Measurements from ENCODE around the gene CD70.
"Not testable (repeated sequence)": the region's sequence is repeated elsewhere in the genome, so short reads cannot be mapped to it uniquely, and the experiment has no call there.

Gene CD70, protein sequence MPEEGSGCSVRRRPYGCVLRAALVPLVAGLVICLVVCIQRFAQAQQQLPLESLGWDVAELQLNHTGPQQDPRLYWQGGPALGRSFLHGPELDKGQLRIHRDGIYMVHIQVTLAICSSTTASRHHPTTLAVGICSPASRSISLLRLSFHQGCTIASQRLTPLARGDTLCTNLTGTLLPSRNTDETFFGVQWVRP

GRCh38 chr19:6590827-6591319, at the start of gene CD70:
TSS of gene CD70 (minus strand) at chr19:6591150. CDS start at chr19:6591002, 148 bp downstream.
- DNase-seq, result no peak

DNA sequence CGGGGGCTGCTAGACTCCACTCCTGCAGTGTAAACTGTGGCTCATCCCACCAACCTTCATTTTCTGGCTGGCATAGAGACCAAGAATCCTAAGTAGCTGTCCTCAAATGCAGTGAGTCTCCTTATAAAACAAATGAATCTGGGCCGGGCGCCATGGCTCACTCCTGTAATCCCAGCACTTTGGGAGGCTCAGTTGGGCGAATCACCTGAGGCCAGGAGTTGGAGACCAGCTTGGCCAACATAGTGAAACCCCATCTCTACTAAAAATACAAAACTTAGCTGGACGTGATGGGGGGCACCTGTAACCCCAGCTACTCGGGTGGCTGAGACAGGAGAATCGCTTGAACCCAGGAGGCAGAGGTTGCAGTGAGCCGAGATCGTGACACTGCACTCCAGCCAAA, 49.4 kb upstream of the CD70 start:
- not testable (repeated sequence) for DNase-seq

- DNase-seq, result no peak
Observed at GRCh38 chr19:6639439-6639838, 48.5 kb upstream of the CD70 start.

GRCh38 chr19:6633456-6633813, 42.5 kb upstream of the CD70 start:
- DNase-seq, result not testable (repeated sequence)

DNA sequence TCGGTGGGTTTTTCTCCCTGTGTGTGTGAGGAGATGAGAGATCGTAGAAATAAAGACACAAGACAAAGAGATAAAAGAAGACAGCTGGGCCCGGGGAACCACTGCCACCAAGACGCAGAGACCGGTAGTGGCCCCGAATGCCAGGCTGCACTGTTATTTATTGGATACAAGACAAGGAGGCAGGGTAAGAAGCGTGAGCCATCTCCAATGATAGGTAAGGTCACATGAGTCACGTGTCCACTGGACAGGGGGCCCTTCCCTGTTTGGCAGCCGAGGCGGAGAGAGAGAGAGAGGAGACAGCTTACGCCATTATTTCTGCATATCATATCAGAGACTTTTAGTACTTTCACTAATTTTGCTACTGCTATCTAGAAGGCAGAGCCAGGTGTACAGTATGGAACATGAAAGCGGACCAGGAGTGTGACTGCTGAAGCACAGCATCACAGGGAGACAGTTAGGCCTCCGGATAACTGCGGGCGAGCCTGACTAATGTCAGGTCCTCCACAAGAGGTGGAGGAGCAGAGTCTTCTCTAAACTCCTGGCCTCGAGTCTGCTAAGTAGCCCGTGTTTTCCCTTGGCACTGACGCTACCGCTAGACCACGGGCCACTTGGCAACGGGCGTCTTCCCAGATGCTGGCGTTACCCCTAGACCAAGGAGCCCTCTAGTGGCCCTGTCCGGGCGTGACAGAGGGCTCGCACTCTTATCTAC, 42.0 kb upstream of the CD70 start:
- DNase-seq, result peak; percentile 58

GRCh38 chr19:6632002-6632621, 41.2 kb upstream of the CD70 start:
- DNase-seq, result peak; percentile 66

DNA sequence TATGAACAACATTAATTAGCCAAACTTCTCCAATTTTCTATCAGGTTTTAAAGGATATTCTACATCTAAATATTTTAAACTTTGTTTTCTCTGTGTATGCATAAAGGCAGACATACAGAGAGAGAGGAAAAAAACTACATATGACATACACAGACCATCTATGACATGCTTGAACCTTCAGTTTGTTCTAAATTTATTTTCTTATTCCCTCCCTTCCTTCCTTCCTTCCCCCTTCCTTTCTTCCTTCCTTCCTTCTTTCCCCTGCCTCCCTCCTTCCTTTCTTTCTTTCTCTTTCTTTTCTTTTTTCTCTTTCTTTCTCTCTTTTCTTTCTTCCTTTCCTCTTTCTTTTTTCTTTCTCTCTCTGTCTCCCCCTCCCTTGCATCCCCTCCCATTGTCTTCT, 35.8 kb upstream of the CD70 start:
- no peak for DNase-seq

GRCh38 chr19:6617374-6617773, 26.4 kb upstream of the CD70 start:
- no peak for DNase-seq

DNA sequence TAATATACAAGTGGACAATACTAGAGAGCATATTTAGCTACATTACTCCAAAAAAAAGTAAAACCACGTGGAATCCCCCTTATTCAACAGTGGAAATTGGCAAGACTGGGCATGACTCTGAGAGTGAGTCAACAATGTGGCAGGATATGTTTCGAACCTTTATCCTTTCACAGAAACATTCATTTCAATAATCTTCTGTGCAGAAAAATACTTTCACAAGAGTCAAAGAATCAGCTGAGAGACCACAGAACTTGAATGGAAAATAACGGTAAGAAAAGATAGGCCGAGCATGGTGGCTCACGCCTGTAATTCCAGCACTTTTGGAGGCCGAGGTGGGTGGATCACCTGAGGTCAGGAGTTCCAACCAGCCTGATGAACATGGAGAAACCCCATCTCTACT, 25.1 kb upstream of the CD70 start:
- DNase-seq, result no peak

DNA sequence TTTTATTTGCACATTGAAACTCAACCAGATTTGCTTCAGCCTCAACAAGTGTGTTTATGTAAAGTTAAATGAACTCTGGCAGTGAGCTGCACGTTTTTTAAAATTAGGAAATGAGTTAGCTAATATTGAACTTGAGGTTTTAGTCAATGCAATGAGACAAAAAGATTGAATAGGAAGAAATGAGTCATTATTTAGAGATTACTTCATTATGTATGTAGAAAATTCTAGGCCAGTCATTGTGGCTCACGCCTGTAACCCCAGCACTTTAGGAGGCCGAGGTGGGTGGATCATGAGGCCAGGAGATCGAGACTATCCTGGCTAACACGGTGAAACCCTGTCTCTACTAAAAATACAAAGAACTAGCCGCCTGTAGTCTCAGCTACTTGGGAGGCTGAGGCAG, 22.8 kb upstream of the CD70 start:
- no peak for DNase-seq

GRCh38 chr19:6610934-6611852, 20.2 kb upstream of the CD70 start:
- DNase-seq, result peak; percentile 70

DNA sequence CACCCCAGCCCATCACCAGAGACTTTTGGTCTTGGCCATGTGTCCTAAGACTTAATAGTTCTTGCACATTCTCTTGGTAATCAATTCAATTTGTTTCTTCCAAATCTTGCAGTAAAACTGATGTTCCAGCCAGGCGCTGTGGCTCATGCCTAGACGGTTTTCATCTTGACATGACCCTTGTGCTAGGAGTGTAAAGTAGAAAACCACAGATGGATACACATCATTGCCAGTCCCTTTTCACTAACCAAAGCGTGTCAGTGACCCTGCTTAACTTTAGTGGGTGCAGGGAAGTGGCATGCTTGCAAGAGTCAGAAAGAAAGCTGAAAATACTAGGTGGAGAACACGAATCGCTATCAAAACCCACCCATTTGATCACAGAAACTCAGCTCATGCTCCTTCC, 18.0 kb upstream of the CD70 start:
- peak; percentile 28 for DNase-seq

- DNase-seq, result not testable (repeated sequence)
Observed at GRCh38 chr19:6608146-6608545, 17.2 kb upstream of the CD70 start.

DNA sequence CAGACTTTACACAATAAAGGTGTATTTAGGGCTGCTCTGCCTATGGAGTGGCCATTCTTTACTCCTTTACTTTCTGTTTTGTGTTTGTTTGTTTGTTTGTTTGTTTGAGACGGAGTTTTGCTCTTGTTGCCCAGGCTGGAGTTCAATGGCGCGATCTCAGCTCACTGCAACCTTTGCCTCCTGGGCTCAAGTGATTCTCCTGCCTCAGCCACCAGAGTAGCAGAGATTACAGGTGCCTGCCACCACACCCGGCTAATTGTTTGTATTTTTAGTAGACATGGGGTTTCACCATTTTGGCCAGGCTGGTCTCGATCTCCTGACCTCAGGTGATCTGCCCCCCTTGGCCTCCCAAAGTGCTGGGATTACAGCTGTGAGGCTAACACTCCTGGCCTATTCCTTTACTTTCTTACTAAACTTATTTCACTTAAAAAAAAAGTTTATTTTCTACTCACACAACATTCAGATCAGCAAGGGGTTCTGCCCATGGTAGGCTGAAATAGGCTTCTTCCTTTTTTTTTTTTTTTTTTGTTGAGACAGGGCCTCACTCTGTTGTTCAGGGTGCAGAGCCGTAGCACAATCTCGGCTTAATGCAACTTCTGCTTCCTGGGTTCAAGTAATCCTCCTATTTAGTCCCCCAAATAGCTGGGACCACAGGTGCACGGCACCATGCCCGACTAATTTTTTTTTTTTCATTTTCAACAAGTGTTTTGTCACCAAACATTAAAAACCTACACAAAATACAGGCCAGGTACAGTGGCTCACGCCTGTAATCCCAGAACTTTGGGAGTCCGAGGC, 15.5 kb upstream of the CD70 start:
- DNase-seq, result not testable (repeated sequence)

- DNase-seq, result no peak
Observed at GRCh38 chr19:6604906-6605305, 14.0 kb upstream of the CD70 start.

DNA sequence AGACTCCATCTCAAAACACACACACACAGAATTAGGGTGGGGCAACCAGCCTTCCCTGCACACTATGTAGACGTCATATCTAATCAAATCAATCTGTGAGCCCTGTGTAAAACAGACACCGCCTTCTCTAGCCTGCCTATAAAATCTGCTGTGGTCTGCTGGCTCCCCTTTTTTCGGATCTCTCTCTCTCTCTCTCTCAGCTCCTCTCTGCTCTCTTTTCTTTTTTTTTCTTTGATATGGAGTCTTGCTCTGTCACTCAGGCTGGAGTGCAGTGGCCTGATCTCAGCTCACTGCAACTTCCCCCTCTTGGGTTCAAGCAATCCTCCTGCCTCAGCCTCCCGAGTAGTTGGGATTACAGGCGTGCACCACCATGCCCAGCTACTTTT, 11.8 kb upstream of the CD70 start:
- no peak for DNase-seq

GRCh38 chr19:6601537-6602052, 10.6 kb upstream of the CD70 start:
- DNase-seq, result not testable (repeated sequence)

DNA sequence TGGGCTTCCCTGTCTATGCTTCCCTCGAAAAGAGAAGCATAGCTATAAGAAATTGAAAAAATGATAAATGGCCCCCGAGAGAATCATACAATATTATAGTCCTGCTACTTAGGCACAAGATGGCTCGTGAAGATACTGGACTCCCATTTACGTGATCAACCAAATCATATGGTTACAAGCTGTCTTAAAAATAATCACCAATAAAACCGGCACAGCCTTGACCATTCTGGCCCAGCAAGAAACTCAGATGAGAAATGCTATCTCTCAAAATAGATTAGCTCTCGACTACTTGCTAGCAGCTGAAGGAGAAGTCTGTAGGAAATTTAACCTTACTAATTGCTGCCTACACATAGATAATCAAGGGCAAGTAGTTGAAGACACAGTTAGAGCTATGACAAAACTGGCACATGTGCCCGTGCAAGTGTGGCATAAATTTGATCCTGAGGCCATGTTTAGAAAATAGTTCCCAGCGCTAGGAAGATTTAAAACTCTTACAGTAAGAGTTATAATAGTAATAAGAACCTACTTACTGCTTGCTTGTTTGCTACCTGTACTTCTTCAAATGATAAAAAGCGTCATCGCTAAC, 10.1 kb upstream of the CD70 start:
- DNase-seq, result not testable (repeated sequence)

DNA sequence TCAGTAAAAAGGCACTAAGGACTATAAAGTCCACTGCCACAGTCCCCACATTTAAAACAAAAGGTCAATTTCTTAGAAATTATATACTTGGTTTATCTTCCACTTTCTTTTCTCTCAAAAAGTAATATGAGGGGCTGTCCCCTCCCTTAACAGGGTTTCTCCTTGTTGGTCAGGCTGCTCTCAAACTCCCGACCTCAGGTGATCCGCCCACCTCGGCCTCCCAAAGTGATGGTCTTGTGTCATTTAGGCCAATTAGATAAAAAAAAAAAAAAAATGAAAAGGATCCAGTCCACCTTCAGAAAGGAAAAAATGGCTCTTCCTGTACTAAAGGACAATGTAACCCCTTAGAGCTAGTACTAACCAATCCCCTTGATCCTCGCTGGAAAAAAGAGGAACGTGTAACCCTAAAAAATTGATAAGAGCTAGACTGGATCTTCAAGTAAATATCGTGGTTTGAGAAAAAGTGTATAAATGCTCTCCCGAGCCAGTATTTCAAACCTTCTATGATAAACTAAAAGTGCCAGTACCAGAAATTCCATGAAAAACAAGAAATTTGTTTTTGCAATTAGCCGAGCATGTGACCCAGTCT, 9.0 kb upstream of the CD70 start:
- DNase-seq, result no peak

DNA sequence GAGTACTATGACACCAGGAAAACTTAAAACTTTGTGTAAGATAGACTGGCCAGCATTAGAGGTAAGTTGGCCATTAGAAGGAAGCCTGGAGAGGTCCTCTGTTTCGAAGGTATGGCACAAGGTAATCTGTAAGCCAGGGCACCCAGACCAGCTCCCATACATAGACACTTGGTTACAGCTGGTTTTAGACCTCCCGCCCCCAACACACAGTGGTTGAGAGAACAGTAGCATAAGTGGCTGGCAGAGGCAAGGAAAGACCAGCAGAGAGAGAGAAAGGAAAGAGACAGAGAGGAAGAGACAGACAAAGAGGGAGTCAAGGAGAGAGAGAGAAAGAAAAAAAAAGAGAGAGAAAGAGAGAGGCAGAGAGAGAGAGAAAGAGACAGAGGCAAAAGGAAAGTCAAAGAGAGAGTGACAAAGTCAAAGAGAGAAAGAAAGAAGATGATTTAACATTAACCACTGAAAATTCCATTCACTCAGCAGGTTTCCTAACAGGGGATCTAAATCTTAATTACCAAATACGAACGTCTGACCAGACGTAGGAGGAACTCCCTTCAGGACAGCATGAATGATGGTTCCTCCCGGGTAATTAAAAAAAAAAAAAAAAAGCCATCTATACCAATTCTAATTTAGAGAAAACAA, 7.4 kb upstream of the CD70 start:
- not testable (repeated sequence) for DNase-seq
